GM12873 (cell line): Measurements from ENCODE around the gene KLK13.

ENCODE experiments used
- TF ChIP-seq, protein P1 (sequence below): IDR thresholded peaks from 2 replicates; pipeline ENCODE4 v1.5.1; 2012; ENCODE audit warnings: low read depth, mild to moderate bottlenecking, moderate library complexity, low read length, control low read depth; ENCODE audit not compliant: insufficient read depth; ENCODE audit errors: missing control alignments

KLK13 gene

DNA sequence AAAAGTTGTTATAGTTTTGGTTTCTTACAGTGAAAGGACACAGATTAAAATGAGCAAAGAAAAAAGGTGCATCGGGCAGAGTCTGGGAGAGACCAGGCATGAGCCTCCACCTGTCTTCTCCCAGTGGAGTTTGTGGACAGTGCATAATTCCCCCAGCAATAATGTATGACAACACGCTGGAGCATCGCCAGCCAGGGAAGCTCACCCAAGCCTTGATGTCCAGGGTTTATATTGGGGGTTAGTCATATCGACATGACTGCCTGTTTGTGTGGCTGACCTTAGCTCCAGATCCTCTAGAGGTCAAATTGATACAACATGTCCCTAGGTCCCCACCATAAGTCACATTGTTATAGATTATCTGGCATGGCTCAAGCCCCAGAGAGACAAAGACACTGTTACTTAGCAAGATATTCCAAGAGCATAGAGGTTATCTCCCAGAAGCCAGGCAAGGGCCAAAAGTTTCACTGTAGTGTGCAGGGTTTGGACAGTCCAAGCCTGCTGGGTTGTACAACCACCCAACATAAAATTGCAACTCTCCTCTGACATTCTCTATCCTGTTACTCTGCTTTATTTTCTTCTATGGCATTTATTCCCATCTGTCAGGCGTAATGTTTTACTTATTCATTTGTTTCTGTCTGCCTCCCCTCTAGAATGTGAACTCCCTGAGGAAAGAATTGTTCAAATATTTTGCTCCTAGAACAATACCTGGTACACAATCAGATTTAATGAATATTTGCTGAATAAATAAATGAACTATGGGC lies 5.6 kb upstream of the KLK13 start:
- TF ChIP-seq, protein P1, sequence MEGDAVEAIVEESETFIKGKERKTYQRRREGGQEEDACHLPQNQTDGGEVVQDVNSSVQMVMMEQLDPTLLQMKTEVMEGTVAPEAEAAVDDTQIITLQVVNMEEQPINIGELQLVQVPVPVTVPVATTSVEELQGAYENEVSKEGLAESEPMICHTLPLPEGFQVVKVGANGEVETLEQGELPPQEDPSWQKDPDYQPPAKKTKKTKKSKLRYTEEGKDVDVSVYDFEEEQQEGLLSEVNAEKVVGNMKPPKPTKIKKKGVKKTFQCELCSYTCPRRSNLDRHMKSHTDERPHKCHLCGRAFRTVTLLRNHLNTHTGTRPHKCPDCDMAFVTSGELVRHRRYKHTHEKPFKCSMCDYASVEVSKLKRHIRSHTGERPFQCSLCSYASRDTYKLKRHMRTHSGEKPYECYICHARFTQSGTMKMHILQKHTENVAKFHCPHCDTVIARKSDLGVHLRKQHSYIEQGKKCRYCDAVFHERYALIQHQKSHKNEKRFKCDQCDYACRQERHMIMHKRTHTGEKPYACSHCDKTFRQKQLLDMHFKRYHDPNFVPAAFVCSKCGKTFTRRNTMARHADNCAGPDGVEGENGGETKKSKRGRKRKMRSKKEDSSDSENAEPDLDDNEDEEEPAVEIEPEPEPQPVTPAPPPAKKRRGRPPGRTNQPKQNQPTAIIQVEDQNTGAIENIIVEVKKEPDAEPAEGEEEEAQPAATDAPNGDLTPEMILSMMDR, result no peak

DNA sequence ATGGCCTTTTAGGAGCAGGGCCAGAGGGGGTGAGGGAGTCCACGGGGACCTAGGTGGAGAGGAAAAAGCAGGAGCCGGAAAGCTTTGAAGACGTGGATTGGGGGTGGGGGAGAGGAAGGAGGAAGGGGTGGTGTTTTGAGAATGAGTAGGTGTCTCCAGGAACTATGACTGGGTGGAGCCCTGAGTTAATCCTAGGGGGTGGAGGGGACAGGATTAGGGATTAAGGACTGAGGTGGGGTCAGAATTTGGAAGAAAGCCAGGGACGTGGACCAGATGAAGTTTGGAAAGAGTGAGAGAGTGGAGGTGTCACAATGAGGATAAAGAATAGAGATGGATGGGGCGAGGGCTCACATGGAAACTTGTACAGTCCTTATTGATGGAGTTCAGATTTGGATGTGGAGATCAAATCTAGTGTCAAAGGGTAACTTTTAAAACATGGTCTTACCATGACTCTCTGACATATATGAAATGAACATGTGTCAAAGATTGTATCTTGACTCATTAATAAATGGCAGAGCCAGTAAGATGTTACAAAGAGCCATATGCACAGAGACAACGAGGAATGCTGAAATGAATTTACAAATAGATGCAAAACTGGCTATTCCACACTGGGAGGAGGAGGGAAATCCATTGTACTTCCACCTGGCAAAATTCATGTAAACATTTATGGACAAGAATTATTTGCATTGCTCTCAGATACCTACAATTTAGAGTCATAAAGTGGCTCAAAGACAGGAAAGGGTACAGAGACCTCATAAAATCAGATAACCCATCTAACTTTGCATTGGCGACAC lies 1.7 kb upstream of the KLK13 start:
- TF ChIP-seq, protein P1, result no peak

DNA sequence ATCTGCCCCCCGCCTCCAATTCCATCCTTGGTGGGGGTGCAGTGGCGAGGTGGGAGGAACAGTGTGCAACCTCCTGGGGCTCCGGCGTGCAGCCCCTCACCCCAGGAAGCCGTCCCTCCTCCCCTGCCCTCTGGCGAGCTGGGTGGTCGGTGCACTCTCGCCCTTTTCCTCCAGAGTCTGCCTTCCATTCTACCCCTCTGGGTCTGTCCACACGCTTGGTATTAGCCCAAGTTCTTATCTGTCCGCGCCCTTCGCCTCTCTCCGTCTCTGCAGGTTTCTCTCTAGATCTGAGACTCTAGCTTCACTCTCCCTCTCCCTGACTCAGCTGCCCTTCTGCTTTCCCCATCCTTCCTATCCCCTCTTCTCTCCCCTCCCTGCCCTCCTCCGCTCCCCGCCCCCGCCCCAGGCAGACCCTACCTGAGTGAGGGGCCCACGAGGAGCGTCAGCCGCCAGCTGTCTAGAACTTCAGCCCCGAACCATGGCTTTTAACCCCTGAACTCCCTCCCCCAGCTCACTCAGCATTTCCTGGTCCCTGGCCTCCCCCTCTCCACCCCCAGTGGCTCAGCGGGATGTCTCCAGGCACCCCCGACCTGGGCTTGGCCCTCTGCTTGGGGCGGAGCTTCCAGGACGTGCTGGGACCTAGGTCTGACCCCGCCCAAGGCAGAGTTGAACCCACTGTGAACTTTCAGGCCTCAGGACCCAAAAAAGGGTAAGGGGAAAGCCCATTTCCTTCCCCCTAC lies 499 bp upstream of the KLK13 start:
- TF ChIP-seq, protein P1, result no peak

DNA sequence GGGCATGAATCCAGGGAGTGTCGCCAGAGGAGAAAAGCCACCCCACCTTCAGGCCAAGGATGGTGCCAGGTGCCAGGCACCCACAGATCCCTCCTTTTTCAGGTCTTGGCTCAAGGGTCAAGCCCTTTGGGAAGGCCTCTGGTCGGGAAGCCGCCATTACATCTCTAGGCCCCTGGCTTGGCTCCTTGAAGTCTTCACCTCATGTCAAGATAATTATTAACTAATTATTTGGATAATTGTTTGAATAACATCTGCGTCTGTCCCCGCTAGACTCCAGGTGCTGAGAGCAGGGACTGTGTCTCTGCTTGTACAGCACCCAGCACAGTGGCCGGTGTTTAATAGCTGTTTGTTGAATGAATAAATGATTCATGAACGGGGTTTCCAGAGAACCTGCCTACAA lies 1.2 kb downstream of the KLK13 start:
- TF ChIP-seq, protein P1, result no peak

DNA sequence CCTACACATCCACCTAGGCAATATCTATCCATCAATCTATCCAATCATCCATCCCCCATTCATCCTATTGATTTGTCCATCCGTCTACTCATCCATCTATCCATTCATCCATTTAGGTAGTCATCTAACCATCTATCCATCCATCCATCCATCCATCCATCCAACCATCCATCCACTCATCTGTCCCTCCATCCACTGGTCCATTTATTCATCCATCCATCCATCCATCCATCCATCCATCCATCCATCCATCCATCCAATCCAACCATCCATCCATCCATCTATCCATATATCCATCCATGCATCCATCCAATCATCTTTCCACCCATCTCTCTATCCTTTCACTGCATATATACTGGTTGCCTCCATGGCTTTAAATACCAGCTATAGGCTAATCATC lies 3.9 kb downstream of the KLK13 start:
- TF ChIP-seq, protein P1, result no peak

DNA sequence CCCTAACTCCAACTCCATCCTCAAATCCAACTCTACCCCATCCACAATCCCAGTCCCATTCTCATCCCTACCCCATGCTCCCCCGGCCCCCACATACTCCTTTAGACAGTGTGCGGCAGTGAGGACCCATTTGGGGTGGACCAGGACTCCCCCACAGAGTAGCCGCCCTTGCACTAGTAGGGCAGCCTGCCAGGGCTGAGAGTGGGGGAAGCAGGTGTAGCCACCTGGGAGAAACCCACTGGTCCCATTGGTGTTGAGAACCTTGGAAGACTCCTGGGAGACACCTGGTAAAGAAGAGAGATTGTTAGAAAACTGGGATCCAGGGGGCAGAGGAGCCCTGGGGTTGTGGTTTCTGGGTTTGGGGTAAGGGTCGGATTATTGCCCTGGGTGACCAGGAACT lies 4.6 kb downstream of the KLK13 start:
- TF ChIP-seq, protein P1, result no peak

DNA sequence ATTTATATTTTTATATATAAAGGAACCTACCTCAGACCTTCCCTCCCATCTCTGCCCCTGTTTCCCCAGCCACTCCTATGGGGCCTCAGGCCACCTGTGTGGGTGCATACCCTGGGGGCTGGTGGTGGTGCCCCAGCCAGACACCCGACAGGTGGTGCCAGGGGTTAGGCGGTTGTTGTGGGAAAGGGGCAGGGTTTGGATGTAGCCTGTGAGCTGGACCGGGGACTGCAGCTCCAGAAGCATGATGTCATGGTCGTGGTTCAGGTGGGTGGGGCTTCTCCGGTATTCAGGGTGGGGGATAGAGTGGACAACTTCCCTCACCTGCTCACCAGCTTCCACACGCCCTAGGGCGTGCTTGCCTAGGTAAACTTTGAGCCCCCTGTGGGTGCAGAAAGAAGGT lies 5.2 kb downstream of the KLK13 start:
- TF ChIP-seq, protein P1, result no peak
